Activated CD8-positive, alpha-beta memory T cell treated with anti-CD3 and anti-CD28 coated beads for 36 hours (primary cell): ENCODE data around the gene PERCC1. TPM values are rescaled to one million over a fixed set of nuclear protein-coding genes. Genes with fewer than 3 reads are reported as not detected.

Experiments
- CTCF ChIA-PET: fragments of 350-600 bp; sonication (Branson Sonifier 250); formaldehyde crosslinking; loops from one replicate; lab custom pipeline; 2021; ENCODE audit warnings: antibody characterized with exemption; lab: Charles Lee
- POLR2A ChIA-PET: fragments of 350-600 bp; sonication (Branson Sonifier 250); formaldehyde crosslinking; loops from one replicate; lab custom pipeline; 2021; ENCODE audit warnings: antibody characterized with exemption; lab: Charles Lee
- total RNA-seq, 2 experiments: library from RNA; stranded (reverse); gene quantifications; one replicate each; pipeline ENCODE4 v1.2.3, GENCODE V29; 2021

The PERCC1 gene
- total RNA-seq, 2 experiments from 2014 or later, result 0.34 to 0.70 TPM

- ChIA-PET CTCF (interaction anchor here (1.3 to 2.5 kb wide), 3 partner anchors 13 to 44 kb away, joined by 4 to 8 read pairs (median 4); partner anchors contain the start of gene UQCC4), POLR2A (interaction anchor here (0.5 to 1.8 kb wide), 4 partner anchors 13 to 61 kb away, joined by 3 to 8 read pairs (median 5); partner anchors contain the start of gene UQCC4)
These were observed 23.1 kb upstream of the PERCC1 start for GRCh38 chr16:1407753-1408152.

DNA sequence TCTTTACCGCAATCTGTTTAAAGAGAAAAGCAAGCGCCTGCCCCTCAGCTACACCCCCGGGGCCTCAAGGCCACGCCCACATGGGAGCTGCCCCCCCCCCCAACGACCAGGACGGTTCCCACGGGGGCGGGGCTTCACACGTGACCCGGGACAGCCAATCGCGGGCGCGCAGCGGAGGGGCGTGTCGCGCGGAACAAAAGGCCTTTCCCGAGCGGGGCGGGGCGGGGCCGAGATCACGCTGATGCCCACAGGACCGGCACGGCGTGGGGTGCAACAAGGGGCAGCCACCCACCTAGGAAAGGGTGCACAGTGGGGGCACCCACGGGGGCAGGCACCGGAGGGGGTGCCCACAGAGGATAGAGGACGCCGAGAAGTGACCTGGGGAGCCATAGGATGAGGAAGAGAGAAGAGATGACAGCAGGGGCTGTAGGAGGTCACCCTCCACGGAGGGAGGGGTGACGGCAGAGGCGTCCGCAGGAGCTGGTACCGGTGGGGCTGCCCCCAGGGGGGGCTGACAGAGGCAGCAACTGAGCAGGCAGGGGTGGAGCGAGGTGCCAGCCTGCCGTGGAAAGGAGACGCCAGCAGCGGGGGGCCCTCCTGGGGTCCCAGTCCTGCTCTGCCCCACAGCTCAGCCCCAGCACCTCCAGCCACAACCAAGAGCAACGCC is 22.6 kb upstream of the PERCC1 start:
- ChIA-PET CTCF (interaction anchor here (0.7 to 2.5 kb wide), 4 partner anchors 13 to 157 kb away, joined by 3 to 8 read pairs (median 4); partner anchors contain the start of gene UQCC4), POLR2A (interaction anchor here (0.5 to 1.8 kb wide), 4 partner anchors 13 to 61 kb away, joined by 3 to 8 read pairs (median 5); partner anchors contain the start of gene UQCC4)

GRCh38 chr16:1412847-1413246 is 18.0 kb upstream of the PERCC1 start:
- ChIA-PET POLR2A (no interaction called here), CTCF (interaction anchor here (0.6 to 1.7 kb wide), 6 partner anchors 9 to 343 kb away, joined by 3 to 5 read pairs (median 4); no protein-coding TSS in a partner anchor)

DNA sequence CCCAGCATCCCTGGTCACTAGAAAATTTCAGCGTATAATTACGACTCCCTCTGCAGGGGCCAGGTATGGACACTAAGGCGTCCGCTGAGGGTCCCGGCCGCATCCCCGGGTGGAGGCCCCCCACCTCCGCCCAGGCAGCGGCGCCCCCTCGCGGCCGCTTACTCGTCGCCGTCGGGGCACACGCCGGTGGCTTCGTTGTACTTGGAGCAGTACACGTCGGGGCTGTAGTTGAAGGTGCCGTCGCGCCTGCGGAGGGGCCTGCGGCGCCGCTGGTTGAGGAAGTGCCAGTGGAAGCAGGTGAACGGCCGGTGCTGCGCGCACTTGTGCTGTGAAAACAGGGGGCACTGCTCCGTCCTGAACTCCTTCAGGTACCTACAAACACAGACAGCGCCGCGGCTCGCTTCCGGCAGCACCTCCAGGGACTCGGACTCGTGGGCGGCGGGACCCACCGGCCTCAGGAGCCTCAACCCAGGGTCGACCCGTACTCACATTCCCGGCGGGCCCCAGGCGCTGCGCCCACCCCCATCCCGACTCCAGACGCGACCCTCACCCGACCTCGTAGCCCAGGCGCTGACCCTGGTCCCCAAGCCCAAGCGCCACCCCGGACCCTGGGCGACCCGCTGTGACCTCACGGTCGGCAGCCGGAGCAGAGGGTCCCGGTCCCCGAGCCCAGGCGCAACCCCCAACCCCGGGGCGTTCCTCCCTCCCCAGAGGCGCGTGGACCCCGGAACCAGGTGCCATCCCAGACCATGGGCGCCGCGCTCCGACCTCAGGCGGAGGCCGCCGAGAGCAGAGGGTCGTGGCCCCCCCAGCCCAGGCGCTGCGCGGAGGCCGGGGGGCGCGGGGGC is 17.0 kb upstream of the PERCC1 start:
- POLR2A ChIA-PET, result no interaction called here
- CTCF ChIA-PET, result interaction anchor here (0.6 to 0.7 kb wide), 2 partner anchors 34 to 344 kb away, joined by 3 to 5 read pairs; no protein-coding TSS in a partner anchor

DNA sequence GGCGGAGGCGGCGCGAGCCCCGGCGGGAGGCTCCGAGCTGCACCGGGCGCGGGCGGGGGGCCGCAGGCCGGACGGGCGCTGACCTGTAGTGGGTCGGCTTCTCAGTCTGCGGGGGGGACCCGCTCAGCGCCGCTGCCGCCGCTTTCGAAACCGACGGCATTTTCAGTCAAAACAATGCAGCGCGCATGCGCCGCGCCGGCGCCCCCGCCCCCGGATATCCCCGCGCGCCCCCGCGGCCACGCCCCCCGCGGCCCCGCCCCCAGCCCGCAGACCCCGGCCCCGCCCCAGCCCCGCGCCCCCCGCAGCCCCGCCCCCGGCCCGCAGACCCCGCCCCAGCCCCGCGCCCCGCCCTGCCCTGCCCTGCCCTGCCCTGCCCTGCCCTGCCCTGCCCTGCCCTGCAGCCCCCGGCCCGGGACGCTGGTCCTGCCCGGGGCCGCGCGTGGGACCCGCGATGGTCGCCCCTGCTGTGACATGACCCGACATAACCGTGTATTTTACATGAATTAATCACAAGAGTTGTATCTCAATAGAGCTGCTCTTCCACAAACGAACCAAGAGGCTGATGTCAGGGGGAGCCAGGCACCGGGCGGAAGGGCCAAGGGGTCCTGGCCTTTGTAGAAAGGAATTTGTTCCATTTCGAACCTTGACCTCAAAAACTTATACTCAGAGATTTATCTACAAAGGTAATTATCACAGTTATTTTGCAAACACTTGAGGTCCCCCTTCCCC is 16.2 kb upstream of the PERCC1 start, which contains the start of gene UNKL:
TSS of gene UNKL (minus strand) at position 173 of the 729 bp plus-strand sequence. CDS start at position 160, 13 bp downstream.
- POLR2A ChIA-PET, result no interaction called here
- CTCF ChIA-PET, result interaction anchor here (0.5 kb wide), 1 partner anchor 50 kb away, joined by 3 read pairs; no protein-coding TSS in a partner anchor

- CTCF ChIA-PET, result interaction anchor here (0.7 kb wide), 1 partner anchor 89 kb away, joined by 4 read pairs; no protein-coding TSS in a partner anchor
- POLR2A ChIA-PET, result interaction anchor here (0.6 kb wide), 3 partner anchors 81 to 688 kb away, joined by 3 read pairs; no protein-coding TSS in a partner anchor
These were observed 14.3 kb upstream of the PERCC1 start for GRCh38 chr16:1416521-1416941.

DNA sequence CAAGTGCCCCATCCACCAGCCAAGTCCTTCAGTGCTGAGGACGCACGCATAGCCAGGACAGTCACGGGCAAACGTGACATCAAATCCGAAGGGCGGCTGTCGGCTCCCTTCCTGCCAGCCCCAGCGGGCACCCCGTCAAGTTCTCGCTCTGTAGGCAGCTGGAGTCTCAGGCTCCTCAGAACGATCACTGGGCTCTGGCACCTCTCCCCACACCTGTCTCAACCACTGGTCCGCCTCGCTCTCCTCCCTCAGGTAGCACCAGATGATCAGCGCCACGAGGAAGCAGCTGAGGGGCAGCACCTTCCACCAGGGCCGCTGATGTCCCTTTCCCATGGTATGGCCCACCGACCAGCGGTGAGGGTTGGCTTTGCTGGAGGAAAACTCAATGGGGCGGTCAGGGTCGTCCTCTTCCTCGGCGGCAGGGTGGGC is 10.8 kb upstream of the PERCC1 start:
- ChIA-PET POLR2A (interaction anchor here (0.7 to 1.9 kb wide), 5 partner anchors 12 to 545 kb away, joined by 3 to 8 read pairs (median 7); partner anchors contain the start of genes NUBP2, RPS2, SPSB3 and TELO2), CTCF (interaction anchor here (1.2 to 1.9 kb wide), 3 partner anchors 13 to 56 kb away, joined by 3 to 8 read pairs (median 5); no protein-coding TSS in a partner anchor)

- POLR2A ChIA-PET, result interaction anchor here (0.7 to 0.8 kb wide), 2 partner anchors 25 to 42 kb away, joined by 3 to 4 read pairs; no protein-coding TSS in a partner anchor
These were observed 8.8 kb upstream of the PERCC1 start for GRCh38 chr16:1422076-1422475.

GRCh38 chr16:1424028-1424427 is 6.8 kb upstream of the PERCC1 start:
- POLR2A ChIA-PET, result no interaction called here
- CTCF ChIA-PET, result no interaction called here

More at GRCh38 chr16:1422076-1422475, 8.8 kb upstream of the PERCC1 start:
- CTCF ChIA-PET, result interaction anchor here (1.4 to 1.9 kb wide), 2 partner anchors 10 to 58 kb away, joined by 4 to 5 read pairs; no protein-coding TSS in a partner anchor

GRCh38 chr16:1425616-1426370 is 5.1 kb upstream of the PERCC1 start:
- POLR2A ChIA-PET, result no interaction called here
- CTCF ChIA-PET, result no interaction called here

- CTCF ChIA-PET, result no interaction called here
- POLR2A ChIA-PET, result no interaction called here
These were observed 4.0 kb upstream of the PERCC1 start for GRCh38 chr16:1426734-1427471.

GRCh38 chr16:1427473-1428461 is 3.1 kb upstream of the PERCC1 start:
- ChIA-PET POLR2A (no interaction called here), CTCF (interaction anchor here (1.7 kb wide), 1 partner anchor 250 kb away, joined by 5 read pairs; the partner anchor contains the start of gene JPT2)

DNA sequence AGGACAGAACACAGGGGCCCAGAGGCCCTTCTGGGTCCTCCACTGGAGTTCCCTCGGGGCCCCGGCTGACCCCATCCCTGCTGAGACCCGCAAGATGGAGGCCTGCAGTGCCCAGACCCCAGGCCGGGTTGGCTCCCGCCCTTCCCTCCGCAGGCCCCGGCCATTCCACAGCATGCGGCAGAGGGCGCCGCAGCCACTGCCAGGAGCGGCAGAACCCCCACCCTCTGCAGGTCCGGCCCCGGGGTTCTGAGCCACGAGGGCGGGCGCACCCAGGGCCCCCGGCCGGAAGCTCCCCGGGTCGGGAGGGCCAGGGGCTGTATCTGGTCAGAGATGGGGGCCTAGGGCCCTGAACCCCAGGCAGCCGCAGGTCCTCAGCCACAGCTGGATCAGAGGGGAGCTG is 2.4 kb upstream of the PERCC1 start:
- CTCF ChIA-PET, result interaction anchor here (1.7 kb wide), 1 partner anchor 249 kb away, joined by 5 read pairs; the partner anchor contains the start of gene JPT2
- POLR2A ChIA-PET, result no interaction called here

DNA sequence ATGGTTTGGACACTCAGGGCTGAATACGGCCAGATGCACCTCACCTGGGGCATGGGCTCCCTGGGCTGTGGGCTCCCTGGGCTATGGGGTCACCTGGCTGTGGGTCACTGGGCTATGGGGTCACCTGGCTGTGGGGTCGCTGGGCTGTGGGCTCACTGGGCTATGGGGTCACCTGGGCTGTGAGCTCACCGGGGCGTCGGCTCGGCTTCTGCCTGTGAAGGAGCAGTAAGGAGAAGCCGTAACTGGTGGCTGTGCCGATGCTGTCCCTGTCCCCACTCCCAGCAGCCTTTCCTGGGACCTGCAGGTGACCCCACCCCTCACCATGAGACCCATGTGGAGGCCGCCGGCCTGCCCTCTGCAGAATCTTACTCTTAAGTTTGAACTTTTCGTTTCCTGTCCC is 1.9 kb upstream of the PERCC1 start:
- POLR2A ChIA-PET, result no interaction called here
- CTCF ChIA-PET, result interaction anchor here (0.8 to 1.7 kb wide), 3 partner anchors 60 to 249 kb away, joined by 3 to 5 read pairs (median 3); partner anchors contain the start of gene JPT2

DNA sequence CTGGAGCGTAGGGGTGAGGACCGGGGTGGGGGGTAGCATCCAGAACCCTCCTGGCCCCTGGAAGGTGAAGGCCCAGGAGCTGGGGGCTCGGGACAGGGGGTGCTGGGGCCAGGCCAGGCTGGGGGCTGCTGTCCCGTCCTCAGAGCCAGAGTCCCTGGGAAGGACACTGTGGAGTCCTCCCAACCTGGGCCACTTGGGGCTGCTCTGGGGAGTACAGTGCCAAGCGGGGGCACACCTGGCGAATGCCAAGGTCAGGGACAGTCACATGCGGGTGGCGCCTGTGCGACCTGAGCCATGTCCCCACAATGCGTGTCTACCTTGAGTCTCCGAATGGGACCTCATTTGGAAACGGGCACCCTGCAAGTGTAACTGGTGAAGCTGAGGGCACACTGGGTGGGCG is 1.2 kb upstream of the PERCC1 start:
- ChIA-PET POLR2A (no interaction called here), CTCF (interaction anchor here (0.8 to 1.7 kb wide), 3 partner anchors 60 to 248 kb away, joined by 3 to 5 read pairs (median 3); partner anchors contain the start of gene JPT2)
